ENCODE results near the gene PSME2.

GRCh38 chr14:24185741-24186140 lies 39.3 kb upstream of the PSME2 start:
- TF ChIP-seq CTCF (conservative IDR thresholded peaks at IDR 0.05; ENCODE audit: low read length) (no peak), EZH2phosphoT487 (IDR thresholded peaks at IDR 0.05; ENCODE audit: borderline replicate concordance, low read depth, low read length) (no peak)
